Ishikawa (cell line): Measurements from ENCODE around the gene SMCR8.
A peak's percentile ranks its signal among the peaks of the same experiment; 100 is the strongest.

Experiments used
- CEBPB ChIP-seq: IDR thresholded peaks from 2 replicates; pipeline ENCODE4 v1.6.1; 2012
- CREB1 ChIP-seq: IDR thresholded peaks from 2 replicates; pipeline ENCODE4 v1.6.1; 2012; ENCODE audit warnings: low read depth
- EGR1 ChIP-seq: IDR thresholded peaks from 2 replicates; pipeline ENCODE4 v1.6.1; 2012
- EP300 ChIP-seq: IDR thresholded peaks from 2 replicates; pipeline ENCODE4 v1.6.1; 2012; ENCODE audit warnings: borderline replicate concordance
- FOXM1 ChIP-seq: IDR thresholded peaks from 2 replicates; pipeline ENCODE4 v1.6.1; 2012; ENCODE audit warnings: low read depth, borderline replicate concordance
- MAX ChIP-seq: IDR thresholded peaks from 2 replicates; pipeline ENCODE4 v1.6.1; 2012
- NFIC ChIP-seq: IDR thresholded peaks from 2 replicates; pipeline ENCODE4 v1.6.1; 2012
- RAD21 ChIP-seq: IDR thresholded peaks from 2 replicates; pipeline ENCODE4 v1.6.1; 2012; ENCODE audit warnings: low read depth
- TAF1 ChIP-seq: IDR thresholded peaks from 2 replicates; pipeline ENCODE4 v1.6.1; 2012; ENCODE audit warnings: low read depth, mild to moderate bottlenecking
- TCF12 ChIP-seq: IDR thresholded peaks from 2 replicates; pipeline ENCODE4 v1.6.1; 2012; ENCODE audit warnings: low read depth
- TEAD4 ChIP-seq: IDR thresholded peaks from 2 replicates; pipeline ENCODE4 v1.6.1; 2012
- YY1 ChIP-seq: IDR thresholded peaks from 2 replicates; pipeline ENCODE4 v1.6.1; 2012; ENCODE audit warnings: low read depth
- ZBTB7A ChIP-seq: IDR thresholded peaks from 2 replicates; pipeline ENCODE4 v1.6.1; 2012; ENCODE audit warnings: low read depth
- TF ChIP-seq, protein P1 (sequence below): IDR thresholded peaks from 2 replicates; pipeline ENCODE4 v1.6.1; 2012
- TF ChIP-seq, protein P2 (sequence below): IDR thresholded peaks from 2 replicates; pipeline ENCODE4 v1.6.1; 2012; ENCODE audit warnings: low read depth, mild to moderate bottlenecking

Gene SMCR8

GRCh38 chr17:18363101-18364049, 48.3 kb downstream of the SMCR8 start, which contains the start of gene SHMT1:
Gene SHMT1, minus strand, starts transcription at chr17:18363550. Its CDS starts 7,569 bp downstream, at chr17:18355981.
- TF ChIP-seq FOXM1, result no peak
- no peak for TF ChIP-seq CEBPB
- TF ChIP-seq ZBTB7A, result peak; percentile 57; the same call in 1 of the 2 replicates
- TF ChIP-seq YY1, result no peak
- TF ChIP-seq RAD21, result no peak
- no peak; the same call in 1 of the 2 replicates for TF ChIP-seq TCF12
- TF ChIP-seq TEAD4, result no peak
- peak; percentile 91 for TF ChIP-seq MAX
- peak; percentile 42; the same call in 1 of the 2 replicates for TF ChIP-seq EGR1
- TF ChIP-seq NFIC, result no peak
- no peak for TF ChIP-seq EP300
- no peak for TF ChIP-seq CREB1
- peak; percentile 80 for TF ChIP-seq TAF1
- TF ChIP-seq, protein P1, sequence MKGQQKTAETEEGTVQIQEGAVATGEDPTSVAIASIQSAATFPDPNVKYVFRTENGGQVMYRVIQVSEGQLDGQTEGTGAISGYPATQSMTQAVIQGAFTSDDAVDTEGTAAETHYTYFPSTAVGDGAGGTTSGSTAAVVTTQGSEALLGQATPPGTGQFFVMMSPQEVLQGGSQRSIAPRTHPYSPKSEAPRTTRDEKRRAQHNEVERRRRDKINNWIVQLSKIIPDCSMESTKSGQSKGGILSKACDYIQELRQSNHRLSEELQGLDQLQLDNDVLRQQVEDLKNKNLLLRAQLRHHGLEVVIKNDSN, result peak; percentile 97
- TF ChIP-seq, protein P2, sequence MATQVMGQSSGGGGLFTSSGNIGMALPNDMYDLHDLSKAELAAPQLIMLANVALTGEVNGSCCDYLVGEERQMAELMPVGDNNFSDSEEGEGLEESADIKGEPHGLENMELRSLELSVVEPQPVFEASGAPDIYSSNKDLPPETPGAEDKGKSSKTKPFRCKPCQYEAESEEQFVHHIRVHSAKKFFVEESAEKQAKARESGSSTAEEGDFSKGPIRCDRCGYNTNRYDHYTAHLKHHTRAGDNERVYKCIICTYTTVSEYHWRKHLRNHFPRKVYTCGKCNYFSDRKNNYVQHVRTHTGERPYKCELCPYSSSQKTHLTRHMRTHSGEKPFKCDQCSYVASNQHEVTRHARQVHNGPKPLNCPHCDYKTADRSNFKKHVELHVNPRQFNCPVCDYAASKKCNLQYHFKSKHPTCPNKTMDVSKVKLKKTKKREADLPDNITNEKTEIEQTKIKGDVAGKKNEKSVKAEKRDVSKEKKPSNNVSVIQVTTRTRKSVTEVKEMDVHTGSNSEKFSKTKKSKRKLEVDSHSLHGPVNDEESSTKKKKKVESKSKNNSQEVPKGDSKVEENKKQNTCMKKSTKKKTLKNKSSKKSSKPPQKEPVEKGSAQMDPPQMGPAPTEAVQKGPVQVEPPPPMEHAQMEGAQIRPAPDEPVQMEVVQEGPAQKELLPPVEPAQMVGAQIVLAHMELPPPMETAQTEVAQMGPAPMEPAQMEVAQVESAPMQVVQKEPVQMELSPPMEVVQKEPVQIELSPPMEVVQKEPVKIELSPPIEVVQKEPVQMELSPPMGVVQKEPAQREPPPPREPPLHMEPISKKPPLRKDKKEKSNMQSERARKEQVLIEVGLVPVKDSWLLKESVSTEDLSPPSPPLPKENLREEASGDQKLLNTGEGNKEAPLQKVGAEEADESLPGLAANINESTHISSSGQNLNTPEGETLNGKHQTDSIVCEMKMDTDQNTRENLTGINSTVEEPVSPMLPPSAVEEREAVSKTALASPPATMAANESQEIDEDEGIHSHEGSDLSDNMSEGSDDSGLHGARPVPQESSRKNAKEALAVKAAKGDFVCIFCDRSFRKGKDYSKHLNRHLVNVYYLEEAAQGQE, result no peak

- TF ChIP-seq EGR1 (no peak), TEAD4 (no peak), MAX (no peak), EP300 (no peak), ZBTB7A (no peak), CEBPB (no peak), YY1 (no peak), RAD21 (no peak), TCF12 (no peak), CREB1 (no peak), FOXM1 (no peak), TAF1 (no peak), NFIC (no peak)
- TF ChIP-seq, protein P1, result no peak
- TF ChIP-seq, protein P2, result no peak
Measured at GRCh38 chr17:18364166-18364565, 49.1 kb downstream of the SMCR8 start.

- TF ChIP-seq CREB1 (no peak), ZBTB7A (no peak), EP300 (no peak), TEAD4 (no peak), TAF1 (no peak)
Measured at GRCh38 chr17:18368946-18369345, 53.9 kb downstream of the SMCR8 start.

GRCh38 chr17:18370761-18371160, 55.7 kb downstream of the SMCR8 start:
- TF ChIP-seq TCF12 (no peak), CEBPB (no peak), EGR1 (no peak), TAF1 (no peak), EP300 (no peak), ZBTB7A (no peak), FOXM1 (no peak), TEAD4 (no peak), RAD21 (no peak), MAX (no peak), NFIC (no peak), CREB1 (no peak), YY1 (no peak)
- TF ChIP-seq, protein P1, result no peak
- TF ChIP-seq, protein P2, result no peak
